ENCODE results near the gene SOX8. TPM values are rescaled to one million over a fixed set of nuclear protein-coding genes. Genes with fewer than 3 reads are reported as not detected.

The SOX8 gene
- total RNA-seq, 1 donor from 2014 or later, result 7.0 TPM

DNA sequence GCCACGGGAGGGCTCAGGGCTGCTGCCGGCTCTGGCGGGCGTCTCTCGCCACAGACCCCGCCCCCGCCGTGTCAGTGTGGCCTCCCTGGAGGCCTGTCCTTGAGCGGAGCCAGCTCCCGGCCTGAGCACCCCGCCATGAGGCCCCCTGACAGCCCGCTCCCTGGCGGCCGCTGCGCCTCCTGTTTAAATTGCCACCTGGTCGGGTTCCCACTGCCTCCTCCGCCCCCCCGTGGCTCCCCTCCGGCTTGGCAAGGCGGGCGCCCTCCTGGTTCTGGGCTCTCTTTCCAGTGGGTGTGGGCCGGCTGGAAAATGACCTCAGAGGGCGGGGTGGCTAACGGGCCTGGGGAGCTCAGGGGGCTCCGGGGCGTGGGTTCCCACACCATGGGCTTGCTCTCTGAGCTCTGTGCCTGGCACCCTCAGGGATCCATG, 48.9 kb downstream of the SOX8 start:
- TF ChIP-seq, protein P1, sequence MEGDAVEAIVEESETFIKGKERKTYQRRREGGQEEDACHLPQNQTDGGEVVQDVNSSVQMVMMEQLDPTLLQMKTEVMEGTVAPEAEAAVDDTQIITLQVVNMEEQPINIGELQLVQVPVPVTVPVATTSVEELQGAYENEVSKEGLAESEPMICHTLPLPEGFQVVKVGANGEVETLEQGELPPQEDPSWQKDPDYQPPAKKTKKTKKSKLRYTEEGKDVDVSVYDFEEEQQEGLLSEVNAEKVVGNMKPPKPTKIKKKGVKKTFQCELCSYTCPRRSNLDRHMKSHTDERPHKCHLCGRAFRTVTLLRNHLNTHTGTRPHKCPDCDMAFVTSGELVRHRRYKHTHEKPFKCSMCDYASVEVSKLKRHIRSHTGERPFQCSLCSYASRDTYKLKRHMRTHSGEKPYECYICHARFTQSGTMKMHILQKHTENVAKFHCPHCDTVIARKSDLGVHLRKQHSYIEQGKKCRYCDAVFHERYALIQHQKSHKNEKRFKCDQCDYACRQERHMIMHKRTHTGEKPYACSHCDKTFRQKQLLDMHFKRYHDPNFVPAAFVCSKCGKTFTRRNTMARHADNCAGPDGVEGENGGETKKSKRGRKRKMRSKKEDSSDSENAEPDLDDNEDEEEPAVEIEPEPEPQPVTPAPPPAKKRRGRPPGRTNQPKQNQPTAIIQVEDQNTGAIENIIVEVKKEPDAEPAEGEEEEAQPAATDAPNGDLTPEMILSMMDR (IDR thresholded peaks at IDR 0.05; ENCODE audit: partially characterized antibody, unreplicated experiment), result no peak
- Mint-ChIP-seq H3K4me3 (ENCODE audit: unreplicated experiment) (no peak overlapping the region), H3K27ac (ENCODE audit: unreplicated experiment) (no peak overlapping the region), H3K9me3 (ENCODE audit: unreplicated experiment) (peaks cover 2% of the 10 kb centered on the region), H3K36me3 (ENCODE audit: unreplicated experiment) (no peaks in the 10 kb centered on the region), H3K27me3 (ENCODE audit: unreplicated experiment) (no peaks in the 10 kb centered on the region), H3K4me1 (ENCODE audit: low read depth, unreplicated experiment) (peaks cover 1% of the 10 kb centered on the region)
- no peak for DNase-seq

DNA sequence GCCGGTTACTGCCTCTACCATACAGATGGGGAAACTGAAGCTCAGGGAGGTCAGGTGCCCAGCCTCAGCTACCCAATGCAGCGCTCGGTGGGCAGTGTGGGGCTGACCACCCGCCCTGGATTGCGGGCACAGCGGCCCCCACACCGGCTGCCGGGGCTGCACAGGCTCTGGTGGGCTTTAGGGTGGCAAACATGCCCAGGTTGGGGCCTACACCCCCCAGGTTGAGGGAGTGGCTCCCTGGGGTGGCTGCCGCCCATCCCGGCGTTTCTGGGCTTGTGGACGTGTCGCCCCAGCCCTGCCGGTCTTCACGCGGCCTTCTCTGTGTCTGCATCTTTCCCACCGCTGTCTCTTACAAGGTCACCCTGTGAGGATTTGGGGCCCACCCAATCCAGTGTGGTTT, 50.1 kb downstream of the SOX8 start:
- peaks cover under 1% of the 10 kb centered on the region for H3K9me3 Mint-ChIP-seq (ENCODE audit: unreplicated experiment)
- no peaks in the 10 kb centered on the region for H3K4me1 Mint-ChIP-seq (ENCODE audit: low read depth, unreplicated experiment)
- DNase-seq, result no peak
- H3K27me3 Mint-ChIP-seq (ENCODE audit: unreplicated experiment), result no peaks in the 10 kb centered on the region
- H3K4me3 Mint-ChIP-seq (ENCODE audit: unreplicated experiment), result no peak overlapping the region
- TF ChIP-seq, protein P1 (IDR thresholded peaks at IDR 0.05; ENCODE audit: partially characterized antibody, unreplicated experiment), result no peak
- no peaks in the 10 kb centered on the region for H3K36me3 Mint-ChIP-seq (ENCODE audit: unreplicated experiment)
- no peak overlapping the region for H3K27ac Mint-ChIP-seq (ENCODE audit: unreplicated experiment)

DNA sequence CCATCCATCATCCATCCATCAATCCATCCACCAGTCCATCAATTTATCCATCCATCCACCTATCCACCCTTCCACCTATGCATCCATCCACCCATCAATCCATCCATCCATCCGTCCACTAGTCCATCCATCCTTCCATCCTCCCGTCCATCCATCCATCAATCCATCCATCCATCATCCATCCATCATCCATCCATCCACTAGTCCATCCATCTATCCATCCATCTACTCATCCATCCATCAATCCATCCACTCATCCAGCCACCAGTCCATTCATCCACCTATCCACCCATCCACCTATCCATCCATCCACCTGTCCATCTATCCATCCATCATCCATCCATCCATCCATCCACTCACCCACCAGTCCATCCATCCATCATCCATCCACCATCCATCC, 51.0 kb downstream of the SOX8 start:
- Mint-ChIP-seq H3K9me3 (ENCODE audit: unreplicated experiment) (no peaks in the 10 kb centered on the region), H3K27me3 (ENCODE audit: unreplicated experiment) (no peaks in the 10 kb centered on the region), H3K27ac (ENCODE audit: unreplicated experiment) (no peak overlapping the region), H3K36me3 (ENCODE audit: unreplicated experiment) (no peaks in the 10 kb centered on the region), H3K4me1 (ENCODE audit: low read depth, unreplicated experiment) (no peaks in the 10 kb centered on the region), H3K4me3 (ENCODE audit: unreplicated experiment) (no peak overlapping the region)
- TF ChIP-seq, protein P1 (IDR thresholded peaks at IDR 0.05; ENCODE audit: partially characterized antibody, unreplicated experiment), result no peak
- no peak for DNase-seq

DNA sequence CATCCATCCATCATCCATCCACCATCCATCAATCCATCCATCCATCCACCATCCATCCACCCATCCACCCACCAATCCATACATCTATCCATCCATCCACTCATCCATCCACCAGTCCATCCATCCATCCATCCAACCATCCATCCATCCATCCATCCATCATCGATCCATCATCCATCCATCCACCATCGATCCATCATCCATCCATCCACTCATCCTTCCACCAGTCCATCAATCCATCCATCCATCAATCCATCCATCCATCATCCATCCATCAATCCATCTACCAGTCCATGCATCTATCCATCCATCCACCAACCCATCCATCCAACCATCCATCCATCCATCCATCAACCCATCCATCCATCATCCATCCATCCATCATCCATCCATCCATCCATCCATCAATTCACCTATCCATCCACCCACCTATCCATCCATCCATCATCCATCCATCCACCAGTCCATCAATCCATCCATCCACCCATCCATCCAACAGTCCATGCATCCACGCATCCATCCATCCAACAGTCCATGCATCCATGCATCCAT, 51.6 kb downstream of the SOX8 start:
- H3K36me3 Mint-ChIP-seq (ENCODE audit: unreplicated experiment), result no peaks in the 10 kb centered on the region
- TF ChIP-seq, protein P1 (IDR thresholded peaks at IDR 0.05; ENCODE audit: partially characterized antibody, unreplicated experiment), result no peak
- H3K27ac Mint-ChIP-seq (ENCODE audit: unreplicated experiment), result no peak overlapping the region
- no peaks in the 10 kb centered on the region for H3K4me1 Mint-ChIP-seq (ENCODE audit: low read depth, unreplicated experiment)
- no peak overlapping the region for H3K4me3 Mint-ChIP-seq (ENCODE audit: unreplicated experiment)
- no peak for DNase-seq
- H3K27me3 Mint-ChIP-seq (ENCODE audit: unreplicated experiment), result no peaks in the 10 kb centered on the region
- peaks cover 2% of the 10 kb centered on the region for H3K9me3 Mint-ChIP-seq (ENCODE audit: unreplicated experiment)

DNA sequence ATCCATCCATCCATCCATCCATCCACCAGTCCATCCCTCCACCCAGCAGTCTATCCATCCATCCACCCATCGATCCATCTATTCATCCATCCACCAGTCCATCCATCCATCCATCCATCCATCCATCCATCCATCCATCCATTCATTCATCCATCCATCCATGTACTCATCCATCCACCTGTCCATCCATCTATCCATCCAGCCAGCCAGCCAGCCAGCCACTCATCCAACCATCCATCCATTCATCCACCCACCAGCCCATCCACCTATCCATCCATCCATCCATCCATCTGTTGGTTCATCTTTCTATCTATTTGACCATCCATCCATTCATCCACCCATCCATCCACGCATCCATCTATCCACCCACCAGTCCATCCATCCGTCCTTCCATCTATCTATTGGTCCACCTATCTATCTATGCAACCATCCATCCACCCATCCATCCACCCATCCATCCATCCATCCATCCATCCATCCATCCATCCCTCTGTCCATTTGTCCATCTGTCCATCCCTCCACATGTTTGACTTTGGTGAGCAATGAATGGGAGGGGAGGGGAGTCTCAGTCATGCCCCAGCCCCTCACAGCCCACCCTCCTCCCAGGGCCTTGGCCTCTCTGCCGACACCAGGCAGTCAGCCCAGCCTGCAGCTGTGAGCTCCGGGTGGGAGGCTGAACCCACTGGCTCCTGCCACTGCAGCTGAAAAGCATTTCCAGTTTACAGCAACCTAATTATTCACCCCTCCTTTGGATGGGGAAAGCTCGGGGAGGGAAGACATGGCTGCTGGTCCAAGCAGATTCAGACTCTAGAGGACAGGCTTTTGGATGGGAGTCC, 52.9 kb downstream of the SOX8 start:
- Mint-ChIP-seq H3K4me1 (ENCODE audit: low read depth, unreplicated experiment) (no peaks in the 10 kb centered on the region), H3K27me3 (ENCODE audit: unreplicated experiment) (no peaks in the 10 kb centered on the region), H3K36me3 (ENCODE audit: unreplicated experiment) (no peaks in the 10 kb centered on the region), H3K9me3 (ENCODE audit: unreplicated experiment) (peaks cover 2% of the 10 kb centered on the region), H3K27ac (ENCODE audit: unreplicated experiment) (no peak overlapping the region), H3K4me3 (ENCODE audit: unreplicated experiment) (no peak overlapping the region)
- no peak for DNase-seq
- TF ChIP-seq, protein P1 (IDR thresholded peaks at IDR 0.05; ENCODE audit: partially characterized antibody, unreplicated experiment), result no peak
